Measurements from ENCODE around the gene SFXN2. TPM values are rescaled to one million over a fixed set of nuclear protein-coding genes. Genes with fewer than 3 reads are reported as not detected.

SFXN2 gene
- total and polyA plus RNA-seq, 5 donors from 2014 or later, result 4.9 to 11.5 (median 9.9) TPM

DNA sequence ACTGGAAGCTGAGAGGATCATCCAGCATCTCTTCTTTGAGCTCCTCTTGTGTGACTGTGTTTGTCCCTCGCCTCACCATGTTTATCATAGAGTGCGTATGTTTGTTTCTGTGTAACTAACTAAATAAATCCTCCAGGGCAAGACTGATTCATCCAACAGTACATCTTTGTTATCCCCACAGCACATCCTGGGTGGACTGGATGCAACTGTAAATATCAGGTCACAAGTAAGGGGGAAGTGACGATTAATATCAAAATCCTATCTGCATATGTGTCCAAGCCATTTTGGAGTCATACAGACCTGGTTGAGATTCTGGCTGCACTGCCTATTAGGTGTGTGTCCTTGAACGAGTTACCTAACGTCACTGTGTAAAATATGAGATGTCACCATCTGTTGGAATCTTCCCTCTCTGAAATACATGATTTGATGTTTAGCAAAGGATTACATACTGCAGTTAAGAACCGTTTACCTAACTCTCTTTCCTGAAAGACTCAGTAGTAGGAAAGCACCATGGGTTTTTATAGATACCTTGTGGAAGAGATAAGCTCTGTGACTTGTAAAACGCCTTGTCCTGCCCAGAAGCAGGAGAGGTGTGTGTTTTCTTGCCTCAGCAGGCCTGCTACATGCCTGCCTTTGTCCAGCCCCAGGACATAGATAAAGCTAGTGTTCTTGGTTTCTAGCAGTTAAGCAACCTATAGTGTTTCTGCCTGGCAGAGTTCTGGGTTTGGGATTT is 55.1 kb downstream of the SFXN2 start:
- Mint-ChIP-seq H3K27me3 (no peaks in the 10 kb centered on the region), H3K4me1 (peaks cover 10 to 62% (median 46%) of the 10 kb centered on the region in 4 donors), H3K36me3 (peaks cover 21% of the 10 kb centered on the region), H3K4me3 (peak overlapping the region in 1 of 4 donors; percentile 1), H3K9me3 (peaks cover 0 to 1% (median 0%) of the 10 kb centered on the region in 7 donors), H3K27ac (peak overlapping the region in 2 of 3 donors; percentile 21 to 65)
- no peaks in the 10 kb centered on the region for H3K9me3 ChIP-seq (ENCODE audit: control insufficient read depth in 2 of 2, low read length in 2 of 2)
- H3K36me3 ChIP-seq (ENCODE audit: control insufficient read depth, insufficient read depth, low read length), result peaks cover 11% of the 10 kb centered on the region
- H3K4me1 ChIP-seq (ENCODE audit: control insufficient read depth, insufficient read depth, low read length, poor library complexity, severe bottlenecking), result peaks cover 7% of the 10 kb centered on the region
- no peak overlapping the region for H3K4me3 ChIP-seq (ENCODE audit: low read depth, low read length)
- ATAC-seq (ENCODE audit: low read depth in 2 of 2) (no peak), DNase-seq (no peak)
- no peak overlapping the region for H3K27ac ChIP-seq (ENCODE audit: insufficient read depth, low read length, poor library complexity, severe bottlenecking)
- no peaks in the 10 kb centered on the region for H3K27me3 ChIP-seq (ENCODE audit: control insufficient read depth, insufficient read depth, low read length)

DNA sequence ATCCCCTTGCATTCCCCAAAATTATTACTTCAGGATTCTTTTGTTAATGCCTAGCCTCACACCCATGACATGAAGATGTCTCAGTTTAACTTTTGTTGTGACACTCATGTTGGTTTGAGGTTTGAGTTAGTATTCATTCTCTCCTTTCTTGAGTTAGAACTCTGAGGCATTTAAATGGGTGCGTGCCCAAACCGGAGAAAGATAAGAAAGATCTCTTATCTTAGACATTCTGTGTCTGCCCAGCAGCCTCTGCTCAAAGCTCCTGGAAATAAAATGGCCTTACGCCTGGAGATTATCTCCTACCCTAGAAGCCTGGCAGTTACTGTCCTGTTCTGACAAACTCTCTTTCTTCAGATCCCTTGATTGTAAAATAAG is 55.7 kb downstream of the SFXN2 start:
- H3K27me3 Mint-ChIP-seq, result no peaks in the 10 kb centered on the region
- H3K27me3 ChIP-seq (ENCODE audit: control insufficient read depth, insufficient read depth, low read length), result no peaks in the 10 kb centered on the region
- no peaks in the 10 kb centered on the region for H3K9me3 ChIP-seq (ENCODE audit: control insufficient read depth in 2 of 2, low read length in 2 of 2)
- H3K4me3 ChIP-seq (ENCODE audit: low read depth, low read length), result no peak overlapping the region
- peak overlapping the region in 2 of 3 donors; percentile 62 to 65 for H3K27ac Mint-ChIP-seq
- H3K4me1 ChIP-seq (ENCODE audit: control insufficient read depth, insufficient read depth, low read length, poor library complexity, severe bottlenecking), result peaks cover 8% of the 10 kb centered on the region
- H3K9me3 Mint-ChIP-seq, result peaks cover 0 to 1% (median 0%) of the 10 kb centered on the region in 7 donors
- no peak for ATAC-seq (ENCODE audit: low read depth in 2 of 2)
- peaks cover 23% of the 10 kb centered on the region for H3K36me3 Mint-ChIP-seq
- peaks cover 10 to 66% (median 47%) of the 10 kb centered on the region in 4 donors for H3K4me1 Mint-ChIP-seq
- peaks cover 7% of the 10 kb centered on the region for H3K36me3 ChIP-seq (ENCODE audit: control insufficient read depth, insufficient read depth, low read length)
- no peak overlapping the region for H3K4me3 Mint-ChIP-seq
- no peak overlapping the region for H3K27ac ChIP-seq (ENCODE audit: insufficient read depth, low read length, poor library complexity, severe bottlenecking)
- DNase-seq, result no peak

DNA sequence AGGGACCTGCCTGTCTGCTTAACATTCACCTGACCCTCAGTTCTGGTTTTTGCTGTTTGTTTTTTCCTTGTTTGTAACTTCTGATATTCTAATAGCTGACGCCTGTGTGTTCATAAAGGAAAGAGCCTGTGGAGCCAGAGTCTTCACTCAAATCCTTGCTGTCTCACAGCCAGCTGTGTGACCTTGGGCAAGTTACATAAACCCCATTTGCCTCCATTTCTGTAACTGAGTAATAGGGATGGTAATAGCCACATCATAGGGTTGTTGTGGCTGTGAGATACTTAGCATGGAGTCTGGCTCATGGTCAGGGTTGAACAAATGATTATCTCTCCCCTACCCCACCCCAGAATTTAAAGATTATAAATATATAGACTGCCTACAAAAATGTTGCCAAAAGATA is 56.4 kb downstream of the SFXN2 start:
- H3K9me3 Mint-ChIP-seq, result peaks cover 0 to 1% (median 0%) of the 10 kb centered on the region in 7 donors
- peak overlapping the region in 2 of 3 donors; percentile 62 to 65 for H3K27ac Mint-ChIP-seq
- no peaks in the 10 kb centered on the region for H3K9me3 ChIP-seq (ENCODE audit: control insufficient read depth in 2 of 2, low read length in 2 of 2)
- H3K4me1 ChIP-seq (ENCODE audit: control insufficient read depth, insufficient read depth, low read length, poor library complexity, severe bottlenecking), result peaks cover 15% of the 10 kb centered on the region
- H3K27me3 Mint-ChIP-seq, result no peaks in the 10 kb centered on the region
- no peak overlapping the region for H3K27ac ChIP-seq (ENCODE audit: insufficient read depth, low read length, poor library complexity, severe bottlenecking)
- ATAC-seq (ENCODE audit: low read depth in 2 of 2) (no peak), DNase-seq (no peak)
- H3K36me3 Mint-ChIP-seq, result peaks cover 17% of the 10 kb centered on the region
- no peak overlapping the region for H3K4me3 Mint-ChIP-seq
- H3K4me1 Mint-ChIP-seq, result peaks cover 16 to 70% (median 47%) of the 10 kb centered on the region in 4 donors
- H3K27me3 ChIP-seq (ENCODE audit: control insufficient read depth, insufficient read depth, low read length), result no peaks in the 10 kb centered on the region
- H3K36me3 ChIP-seq (ENCODE audit: control insufficient read depth, insufficient read depth, low read length), result peaks cover 5% of the 10 kb centered on the region
- no peak overlapping the region for H3K4me3 ChIP-seq (ENCODE audit: low read depth, low read length)

DNA sequence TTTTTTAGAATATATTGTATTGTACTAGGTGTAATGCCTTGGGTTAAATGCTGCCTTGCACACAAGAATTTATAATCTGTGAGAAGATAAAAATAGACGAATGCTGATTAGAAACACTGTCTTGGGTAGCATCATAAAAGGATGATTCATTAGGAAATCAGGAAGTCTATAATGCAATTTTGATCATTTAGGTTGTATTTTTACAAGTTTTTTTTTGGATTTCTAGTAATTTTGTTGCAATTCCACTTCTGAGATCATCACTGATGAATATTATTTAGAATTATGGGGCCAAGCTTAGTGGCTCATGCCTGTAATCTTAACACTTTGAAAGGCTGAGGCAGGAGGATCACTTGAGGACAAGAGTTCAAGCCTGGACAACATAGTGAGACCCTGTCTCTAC is 58.9 kb downstream of the SFXN2 start:
- Mint-ChIP-seq H3K4me3 (no peak overlapping the region), H3K4me1 (peaks cover 20 to 76% (median 51%) of the 10 kb centered on the region in 4 donors), H3K9me3 (no peaks in the 10 kb centered on the region), H3K36me3 (peaks cover 16% of the 10 kb centered on the region), H3K27ac (peak overlapping the region in 1 of 3 donors; percentile 65), H3K27me3 (no peaks in the 10 kb centered on the region)
- peaks cover 27% of the 10 kb centered on the region for H3K4me1 ChIP-seq (ENCODE audit: control insufficient read depth, insufficient read depth, low read length, poor library complexity, severe bottlenecking)
- H3K9me3 ChIP-seq (ENCODE audit: control insufficient read depth in 2 of 2, low read length in 2 of 2), result no peaks in the 10 kb centered on the region
- H3K4me3 ChIP-seq (ENCODE audit: low read depth, low read length), result no peak overlapping the region
- H3K27me3 ChIP-seq (ENCODE audit: control insufficient read depth, insufficient read depth, low read length), result no peaks in the 10 kb centered on the region
- no peak for DNase-seq
- no peak overlapping the region for H3K27ac ChIP-seq (ENCODE audit: insufficient read depth, low read length, poor library complexity, severe bottlenecking)
- H3K36me3 ChIP-seq (ENCODE audit: control insufficient read depth, insufficient read depth, low read length), result peaks cover 7% of the 10 kb centered on the region
- ATAC-seq (ENCODE audit: low read depth in 2 of 2), result no peak

DNA sequence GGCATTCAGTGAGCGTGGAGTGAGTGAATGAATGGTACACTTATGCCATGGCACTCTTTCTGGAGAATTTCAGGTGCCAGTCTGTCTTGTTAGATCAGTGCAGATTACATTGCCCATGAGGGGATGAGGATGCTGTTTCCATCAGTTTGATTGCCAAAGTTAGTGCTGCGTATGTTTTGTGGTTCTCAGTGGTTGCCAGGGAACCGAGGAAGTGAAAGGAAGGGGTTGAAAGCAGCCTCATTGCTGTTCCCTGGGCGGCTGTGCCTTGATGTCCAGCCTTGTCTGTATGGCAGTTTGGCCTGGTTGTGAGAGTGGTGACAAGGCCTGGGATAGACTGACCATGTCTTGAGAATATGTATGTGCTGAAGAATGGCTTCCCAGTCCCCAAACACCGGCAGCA is 59.5 kb downstream of the SFXN2 start:
- peaks cover 25 to 82% (median 54%) of the 10 kb centered on the region in 4 donors for H3K4me1 Mint-ChIP-seq
- Histone ChIP-seq H3K9me3 (ENCODE audit: control insufficient read depth in 2 of 2, low read length in 2 of 2) (no peaks in the 10 kb centered on the region), H3K36me3 (ENCODE audit: control insufficient read depth, insufficient read depth, low read length) (peaks cover 7% of the 10 kb centered on the region), H3K4me3 (ENCODE audit: low read depth, low read length) (no peak overlapping the region), H3K4me1 (ENCODE audit: control insufficient read depth, insufficient read depth, low read length, poor library complexity, severe bottlenecking) (peaks cover 27% of the 10 kb centered on the region), H3K27me3 (ENCODE audit: control insufficient read depth, insufficient read depth, low read length) (no peaks in the 10 kb centered on the region), H3K27ac (ENCODE audit: insufficient read depth, low read length, poor library complexity, severe bottlenecking) (no peak overlapping the region)
- peak overlapping the region in 2 of 3 donors; percentile 65 to 76 for H3K27ac Mint-ChIP-seq
- no peaks in the 10 kb centered on the region for H3K9me3 Mint-ChIP-seq
- ATAC-seq (ENCODE audit: low read depth in 2 of 2), result peak in 1 of 2 donors; percentile 44
- H3K4me3 Mint-ChIP-seq, result peak overlapping the region in 1 of 4 donors; percentile 68
- H3K27me3 Mint-ChIP-seq, result no peaks in the 10 kb centered on the region
- peaks cover 17% of the 10 kb centered on the region for H3K36me3 Mint-ChIP-seq
- DNase-seq, result peak in 1 of 3 donors; percentile 27

DNA sequence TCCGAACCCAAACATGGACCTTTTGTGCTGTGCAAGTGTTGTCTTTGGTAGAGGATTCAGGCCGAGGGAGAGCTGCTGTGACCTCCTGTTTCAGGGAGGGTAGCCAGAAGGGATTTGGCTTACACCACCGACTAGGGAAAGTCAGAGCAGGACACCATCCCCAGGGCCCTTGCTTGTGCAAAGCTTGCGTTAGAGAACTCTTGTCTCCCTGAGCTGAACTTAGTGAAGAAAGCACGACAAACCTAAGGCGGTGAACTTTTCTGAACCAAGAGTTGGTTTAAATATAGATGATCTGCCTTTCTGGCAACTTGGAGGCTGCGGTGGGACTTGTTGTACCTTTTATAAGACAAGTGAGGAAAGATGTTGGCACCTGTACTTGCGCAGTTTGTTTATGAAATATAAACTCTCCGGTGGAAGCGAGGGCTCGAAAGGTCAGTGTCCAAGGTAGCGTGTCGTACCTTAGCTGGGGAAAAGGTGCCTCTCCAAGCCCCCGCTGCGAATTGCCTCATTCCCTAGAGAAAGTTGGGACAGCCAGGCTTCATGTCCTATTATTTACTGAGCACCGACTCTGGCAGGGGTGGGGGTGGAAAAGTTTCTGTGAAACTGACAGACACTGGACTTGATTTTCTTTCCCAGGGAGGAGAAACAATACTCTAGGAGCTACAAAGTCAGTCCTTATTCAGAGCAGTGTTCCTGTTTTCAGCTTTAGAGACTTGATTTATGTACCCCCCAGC is 60.9 kb downstream of the SFXN2 start:
- peak overlapping the region; percentile 16 to 73 (median 56) for H3K27ac Mint-ChIP-seq
- peaks cover 16% of the 10 kb centered on the region for H3K36me3 Mint-ChIP-seq
- no peaks in the 10 kb centered on the region for H3K27me3 Mint-ChIP-seq
- Histone ChIP-seq H3K4me1 (ENCODE audit: control insufficient read depth, insufficient read depth, low read length, poor library complexity, severe bottlenecking) (peaks cover 27% of the 10 kb centered on the region), H3K4me3 (ENCODE audit: low read depth, low read length) (no peak overlapping the region), H3K27me3 (ENCODE audit: control insufficient read depth, insufficient read depth, low read length) (no peaks in the 10 kb centered on the region), H3K36me3 (ENCODE audit: control insufficient read depth, insufficient read depth, low read length) (peaks cover 7% of the 10 kb centered on the region), H3K27ac (ENCODE audit: insufficient read depth, low read length, poor library complexity, severe bottlenecking) (no peak overlapping the region), H3K9me3 (ENCODE audit: control insufficient read depth in 2 of 2, low read length in 2 of 2) (no peaks in the 10 kb centered on the region)
- H3K4me1 Mint-ChIP-seq, result peaks cover 26 to 79% (median 51%) of the 10 kb centered on the region in 4 donors
- peak overlapping the region in 2 of 4 donors; percentile 26 to 32 for H3K4me3 Mint-ChIP-seq
- H3K9me3 Mint-ChIP-seq, result no peaks in the 10 kb centered on the region
- DNase-seq (no peak), ATAC-seq (ENCODE audit: low read depth in 2 of 2) (no peak)

DNA sequence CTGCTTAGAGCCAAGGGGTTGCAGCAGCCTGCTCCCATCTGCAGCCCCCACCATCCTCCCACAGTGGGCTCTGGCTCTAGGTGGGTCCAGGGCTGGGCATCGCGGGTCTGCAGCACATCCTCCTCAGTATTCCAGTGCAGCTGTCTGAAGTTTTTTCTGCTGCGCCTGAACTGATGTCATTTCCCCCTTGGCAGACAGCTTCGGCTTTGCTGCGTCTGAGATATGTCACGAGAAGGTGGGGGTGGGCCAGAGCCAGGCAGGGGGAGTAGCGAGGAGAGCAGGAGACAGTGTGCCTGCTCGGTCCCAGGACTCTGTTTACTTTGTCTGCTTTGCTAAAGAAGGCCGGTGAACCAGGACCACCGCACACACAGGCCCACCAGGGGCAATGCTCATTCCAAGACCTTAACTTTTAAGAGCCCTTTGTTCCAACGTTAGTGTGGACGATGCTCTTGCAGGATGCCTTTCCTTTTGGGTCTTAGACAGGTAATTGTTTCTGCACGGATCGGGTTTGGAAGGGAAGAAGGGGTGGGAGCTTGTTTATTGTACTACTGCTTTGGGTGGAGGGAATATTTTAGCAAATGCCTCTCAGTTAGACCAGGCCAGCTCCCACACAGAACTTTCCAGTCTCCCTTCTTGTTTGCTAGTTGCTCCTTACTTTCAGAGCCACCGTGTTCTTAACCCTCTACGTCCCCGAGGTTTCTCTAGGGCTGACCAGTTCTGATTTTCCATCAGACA is 61.7 kb downstream of the SFXN2 start:
- H3K27me3 Mint-ChIP-seq, result no peaks in the 10 kb centered on the region
- Histone ChIP-seq H3K4me3 (ENCODE audit: low read depth, low read length) (no peak overlapping the region), H3K27me3 (ENCODE audit: control insufficient read depth, insufficient read depth, low read length) (no peaks in the 10 kb centered on the region), H3K4me1 (ENCODE audit: control insufficient read depth, insufficient read depth, low read length, poor library complexity, severe bottlenecking) (peaks cover 27% of the 10 kb centered on the region), H3K9me3 (ENCODE audit: control insufficient read depth in 2 of 2, low read length in 2 of 2) (no peaks in the 10 kb centered on the region), H3K36me3 (ENCODE audit: control insufficient read depth, insufficient read depth, low read length) (peaks cover 6% of the 10 kb centered on the region), H3K27ac (ENCODE audit: insufficient read depth, low read length, poor library complexity, severe bottlenecking) (no peak overlapping the region)
- peaks cover 16% of the 10 kb centered on the region for H3K36me3 Mint-ChIP-seq
- H3K27ac Mint-ChIP-seq, result peak overlapping the region in 2 of 3 donors; percentile 56 to 73
- H3K4me3 Mint-ChIP-seq, result peak overlapping the region in 2 of 4 donors; percentile 52 to 68
- no peaks in the 10 kb centered on the region for H3K9me3 Mint-ChIP-seq
- H3K4me1 Mint-ChIP-seq, result peaks cover 22 to 80% (median 48%) of the 10 kb centered on the region in 4 donors
- peak in 1 of 3 donors; percentile 19 for DNase-seq
- peak in 1 of 2 donors; percentile 14 for ATAC-seq (ENCODE audit: low read depth in 2 of 2)

All from CD4-positive, CD25-positive, alpha-beta regulatory T cell (primary cell).